Fibroblast of peridontal ligament (primary cell): ENCODE results near the gene HPCAL1.

Experiments
- DNase-seq: peaks from one replicate; pipeline ENCODE4 v3.0.0-alpha.2; 2010; ENCODE audit errors: extremely low read depth

The HPCAL1 gene

DNA sequence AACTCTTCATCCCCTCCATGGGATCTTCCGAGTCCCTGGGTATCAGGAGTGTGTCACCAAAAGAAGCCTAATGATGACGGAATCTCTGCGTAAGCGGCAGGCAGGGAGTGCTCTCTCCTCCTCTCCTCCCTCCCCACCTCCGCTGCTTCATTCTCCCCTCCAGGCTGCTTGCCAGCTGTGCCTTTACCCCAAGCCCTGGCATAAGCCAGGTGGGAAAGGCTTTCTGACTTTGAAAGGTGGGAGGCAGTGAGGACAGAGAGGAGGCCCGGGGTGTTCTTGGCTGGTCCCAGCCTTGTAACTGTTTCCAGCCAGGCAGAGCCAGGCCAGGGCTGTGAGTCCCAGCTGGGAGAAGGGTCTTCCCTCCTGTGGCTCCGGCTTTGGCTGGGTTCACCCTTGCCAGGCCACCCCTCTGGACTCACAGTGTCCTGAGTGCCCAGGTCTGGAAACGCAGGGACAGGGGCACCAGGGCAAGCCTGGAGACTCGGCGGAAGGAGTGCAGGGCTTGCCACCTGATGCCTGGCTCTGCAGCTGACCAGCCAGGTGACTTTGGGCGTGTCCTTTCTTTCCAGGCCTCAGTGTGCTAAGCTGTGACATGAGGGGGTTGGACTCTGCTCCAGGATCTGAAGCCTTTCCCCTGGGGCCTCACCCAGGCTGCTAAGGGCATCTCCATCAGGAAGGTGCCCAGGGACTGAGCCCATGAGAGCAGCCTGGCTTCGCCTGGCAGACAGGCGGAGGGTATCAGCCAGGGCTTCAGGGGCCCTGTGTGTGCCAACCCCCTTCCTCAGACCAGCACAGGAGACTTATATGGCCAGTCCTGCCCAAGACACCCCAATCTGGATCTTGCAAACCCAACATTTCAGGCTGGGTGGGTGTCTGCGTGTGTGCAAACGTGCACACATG lies 32.7 kb upstream of the HPCAL1 start:
- no peak for DNase-seq

DNA sequence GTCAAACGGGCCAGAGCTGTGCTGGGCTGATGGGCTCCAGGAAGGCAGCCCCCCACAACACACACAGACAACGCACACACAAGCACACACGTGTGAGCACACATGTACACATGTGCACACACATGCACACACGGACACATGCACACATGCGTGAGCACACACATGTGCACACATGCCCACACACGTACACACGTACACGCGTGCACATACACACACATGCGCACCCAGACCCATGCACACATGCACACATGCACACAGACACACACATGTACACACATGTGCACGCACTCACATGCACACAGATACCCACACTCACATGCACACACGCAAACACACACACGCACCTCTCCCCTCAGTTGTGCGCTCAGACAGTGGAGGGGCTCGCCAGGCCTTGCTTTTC lies 31.2 kb upstream of the HPCAL1 start:
- no peak for DNase-seq

DNA sequence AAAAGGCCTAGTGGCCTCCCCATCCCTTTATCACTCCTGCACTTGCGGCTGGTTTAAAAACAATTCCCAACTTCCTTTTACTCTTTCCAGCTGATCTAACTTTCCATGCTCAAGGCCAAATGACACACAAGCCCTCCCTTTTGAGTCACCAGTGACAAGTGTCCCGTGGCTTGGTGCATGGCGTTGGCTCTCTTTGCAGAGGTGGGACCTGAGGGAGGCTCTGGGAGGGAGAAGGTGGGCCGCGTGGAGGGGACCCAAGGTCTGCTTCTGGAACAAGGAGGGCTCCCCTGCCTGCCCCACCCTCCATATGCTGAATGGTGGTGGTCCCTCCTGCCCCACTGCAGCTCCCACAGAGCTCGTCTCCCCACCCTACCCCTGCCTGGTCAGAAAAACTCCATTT lies 30.8 kb upstream of the HPCAL1 start:
- no peak for DNase-seq

DNA sequence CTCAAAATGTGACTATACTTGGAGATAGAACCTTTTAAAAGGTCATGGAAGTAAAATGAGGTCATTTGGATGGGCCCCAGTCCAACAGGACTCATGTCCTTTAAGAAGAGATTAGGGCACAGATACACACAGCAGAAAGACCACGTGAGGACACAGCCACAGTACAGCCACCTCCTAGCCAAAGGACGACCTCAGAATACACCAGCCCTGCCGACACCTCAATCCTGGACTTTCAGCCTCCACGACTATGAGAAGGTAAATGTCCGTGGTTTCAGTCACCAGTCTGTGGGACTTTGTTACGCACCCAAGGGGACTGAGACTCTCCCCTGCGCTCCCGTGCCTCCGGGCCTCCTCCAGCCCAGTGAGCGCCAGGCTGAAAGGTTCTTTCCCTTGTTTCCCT lies 30.2 kb upstream of the HPCAL1 start:
- no peak for DNase-seq

DNA sequence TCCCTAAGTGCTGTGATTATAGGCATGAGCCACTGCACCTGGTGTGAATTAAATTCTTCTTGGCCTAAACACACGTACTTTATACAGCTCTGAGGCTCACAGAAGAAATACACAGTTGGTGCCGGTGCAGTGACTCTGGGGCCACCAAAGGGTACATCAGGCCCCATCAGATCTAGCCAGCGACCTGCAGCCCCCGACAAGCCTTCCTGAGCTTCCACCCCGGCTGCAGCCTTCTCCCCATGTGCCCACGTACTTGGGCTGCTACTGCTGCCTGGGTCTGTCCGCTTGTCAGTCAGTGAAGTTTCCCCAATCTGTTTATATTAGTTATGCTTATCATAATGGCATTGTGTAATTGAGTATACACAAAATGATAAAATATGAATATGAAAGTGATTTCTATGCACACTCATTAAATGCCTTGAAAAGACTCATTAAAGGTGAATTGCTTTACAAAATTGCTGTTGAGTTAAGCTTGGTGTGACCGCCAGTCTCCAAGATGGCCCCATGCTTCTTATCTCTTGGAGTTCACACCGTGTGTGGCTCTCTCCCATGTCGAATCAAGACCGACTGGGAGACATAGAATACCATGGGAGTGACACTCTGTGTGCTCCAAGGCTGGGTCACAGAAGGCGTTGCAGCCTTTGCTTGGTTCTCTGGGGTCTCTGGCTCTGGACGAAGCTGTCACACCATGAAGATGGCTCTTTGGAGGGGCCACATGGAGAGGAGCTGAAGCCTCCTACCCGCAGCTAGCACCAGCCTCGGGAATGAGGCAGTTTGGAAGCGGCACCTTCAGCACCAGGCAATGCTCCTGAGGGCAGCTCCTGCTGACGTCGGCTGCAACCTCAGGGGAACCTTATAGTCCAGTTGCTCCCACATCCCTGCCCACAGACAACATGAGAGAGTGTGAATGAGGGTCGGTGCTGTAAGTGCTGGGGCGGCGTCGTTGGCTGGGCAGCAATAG lies 29.2 kb upstream of the HPCAL1 start:
- DNase-seq = no peak

DNA sequence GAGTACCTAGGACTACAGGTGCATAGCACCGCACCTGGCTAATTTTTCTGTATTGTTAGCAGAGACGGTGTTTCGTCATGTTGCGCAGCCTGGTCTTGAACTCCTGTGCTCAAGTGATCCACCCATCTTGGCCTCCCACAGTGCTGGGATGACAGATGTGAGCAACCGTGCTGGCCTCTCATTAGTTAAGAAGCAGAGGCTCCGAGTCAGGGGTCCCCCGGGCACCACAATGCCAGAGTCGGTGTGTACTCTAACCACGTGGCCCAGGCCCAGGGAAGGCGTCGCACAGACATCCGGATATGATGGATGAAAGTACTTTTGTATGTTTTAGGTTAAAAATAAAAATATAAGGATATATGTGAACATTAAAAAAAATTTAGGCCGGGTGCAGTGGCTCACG lies 28.3 kb upstream of the HPCAL1 start:
- DNase-seq = no peak

DNA sequence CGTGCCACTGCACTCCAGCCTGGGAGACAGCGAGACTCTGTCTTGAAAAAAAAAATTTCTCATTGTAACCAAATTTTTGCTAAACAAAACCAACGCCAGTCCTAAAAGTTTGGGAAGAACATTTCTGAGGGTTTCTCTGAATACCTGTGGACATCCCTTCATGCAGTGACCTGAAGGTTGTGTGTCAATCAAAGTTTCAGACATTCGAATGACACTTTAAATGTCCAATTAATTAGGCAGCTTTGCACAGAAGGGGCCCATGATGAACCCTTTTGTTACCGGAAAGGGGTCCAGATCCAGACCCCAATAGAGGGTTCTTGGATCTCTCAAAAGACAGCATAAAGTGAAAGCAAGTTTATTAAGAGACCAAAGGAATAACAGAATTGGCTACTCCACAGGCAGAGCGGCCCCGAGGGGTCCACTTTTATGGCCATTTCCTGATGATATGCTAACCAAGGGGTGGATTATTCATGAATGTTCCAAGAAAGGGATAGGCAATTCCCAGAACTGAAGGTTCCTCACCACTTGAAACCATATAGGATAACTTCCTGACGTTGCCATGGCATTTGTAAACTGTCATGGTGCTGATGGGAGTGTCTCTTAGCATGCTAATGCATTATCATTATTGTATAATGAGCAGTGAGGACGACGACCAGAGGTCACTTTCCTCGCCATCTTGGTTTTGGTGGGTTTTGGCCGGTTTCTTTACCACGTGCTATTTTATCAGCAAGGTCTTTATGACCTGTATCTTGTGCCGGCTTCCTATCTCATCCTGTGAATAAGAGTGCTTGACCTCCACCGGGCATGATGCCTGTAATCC lies 27.5 kb upstream of the HPCAL1 start:
- no peak for DNase-seq

DNA sequence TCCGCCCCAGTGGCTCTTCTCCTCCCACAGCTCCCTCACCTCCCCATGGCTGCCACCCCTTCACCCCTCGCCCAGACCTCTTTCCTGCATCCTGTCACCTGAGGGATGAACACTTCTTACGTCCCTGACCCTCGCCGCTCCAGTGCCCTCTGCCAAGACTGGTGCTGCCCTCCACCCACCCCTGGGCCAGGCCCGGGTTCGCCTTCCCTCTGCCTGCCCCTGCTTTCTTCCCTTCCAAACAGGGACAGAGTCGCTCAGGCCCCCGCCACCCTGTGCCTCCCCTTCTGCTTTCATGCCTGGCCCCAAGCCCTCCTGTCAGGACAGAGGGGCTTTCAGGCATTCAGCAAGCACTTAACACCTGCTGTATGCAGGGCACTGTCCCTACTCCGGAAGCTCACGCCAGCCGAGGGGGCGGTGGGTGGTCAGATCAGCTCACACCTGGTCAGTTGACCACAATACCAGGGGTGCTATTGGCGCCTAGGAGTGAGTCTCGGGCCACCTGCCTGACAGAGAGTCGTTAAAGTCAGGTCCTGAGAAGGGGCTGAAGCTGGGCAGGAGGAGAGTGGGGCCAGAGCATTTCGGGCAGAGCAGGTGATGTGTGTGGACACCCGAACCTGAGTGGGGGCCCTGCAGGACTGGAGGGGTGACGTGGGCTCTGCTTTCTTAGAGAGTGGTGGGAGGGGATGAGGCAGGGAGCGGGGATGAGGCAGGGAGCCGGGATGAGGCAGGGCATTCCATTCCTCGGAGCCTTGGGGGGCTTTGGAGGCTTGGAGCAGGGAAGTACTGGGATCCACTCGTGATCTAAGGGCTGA lies 26.0 kb upstream of the HPCAL1 start:
- DNase-seq = no peak

DNA sequence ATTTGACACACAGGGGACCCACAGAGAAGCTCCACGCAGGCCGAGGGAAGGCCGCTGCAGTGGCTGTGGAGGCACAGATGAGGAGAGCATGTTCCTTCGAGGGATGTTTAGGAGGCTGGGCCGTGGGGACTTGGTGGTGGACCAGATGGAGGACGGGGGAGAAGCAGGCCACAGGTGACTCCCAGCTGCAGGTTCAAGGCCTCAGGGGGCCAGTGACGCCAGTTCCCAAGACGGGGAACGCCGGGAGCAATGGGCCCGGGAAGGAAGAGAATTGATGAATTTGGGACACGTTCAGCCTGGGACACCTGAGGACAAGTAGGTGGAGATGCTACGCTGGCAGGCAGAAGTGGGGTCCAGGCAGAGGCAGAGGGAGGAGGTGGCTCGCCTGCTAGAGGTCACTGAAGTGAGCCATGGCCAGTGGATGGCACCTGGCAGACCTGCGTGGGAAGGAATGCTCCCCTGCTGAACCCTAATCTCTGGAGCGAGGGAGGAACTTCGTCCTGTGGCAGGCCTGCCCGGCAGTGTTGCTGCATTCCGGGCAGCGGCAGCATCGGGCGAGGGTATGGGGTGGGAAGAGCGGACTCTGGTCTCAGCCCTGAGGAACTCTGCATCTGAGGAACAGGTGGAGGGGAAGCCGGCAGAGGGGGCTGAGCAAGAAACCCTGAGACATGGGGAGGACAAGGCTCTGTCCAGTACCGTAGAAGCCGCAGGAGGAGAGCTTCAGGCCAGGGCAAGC lies 25.2 kb upstream of the HPCAL1 start:
- DNase-seq = no peak

DNA sequence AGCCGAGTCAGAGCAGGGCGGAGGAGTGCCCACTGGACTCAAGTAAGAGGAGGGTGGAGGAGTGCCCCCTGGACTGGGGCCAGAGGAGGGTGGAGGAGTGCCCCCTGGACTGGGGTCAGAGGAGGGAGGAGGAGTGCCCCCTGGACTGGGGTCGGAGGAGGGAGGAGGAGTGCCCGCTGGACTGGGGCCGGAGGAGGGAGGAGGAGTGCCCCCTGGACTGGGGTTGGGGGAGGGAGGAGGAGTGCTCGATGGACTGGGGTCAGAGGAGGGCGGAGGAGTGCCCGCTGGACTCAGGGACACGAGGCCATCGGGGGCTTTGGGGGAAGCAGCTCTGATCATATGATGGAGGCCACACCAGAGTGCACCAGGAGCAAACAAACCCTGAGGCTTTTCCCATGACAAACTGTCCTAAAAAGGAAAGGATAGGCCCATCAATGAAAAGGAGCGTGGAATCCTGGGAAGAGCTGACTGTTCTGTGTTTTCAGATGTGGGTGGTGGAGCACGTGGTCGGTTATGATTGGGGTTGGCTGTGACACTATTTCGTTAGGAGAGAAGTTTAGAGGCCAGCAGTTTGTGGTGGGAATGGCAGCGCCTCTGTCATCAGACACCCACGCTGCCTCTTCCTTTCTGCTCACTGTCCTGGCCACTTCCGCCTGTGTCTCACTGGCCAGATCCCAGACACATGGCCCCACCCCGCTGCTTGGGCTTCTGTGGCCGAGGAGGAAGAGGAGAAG lies 24.5 kb upstream of the HPCAL1 start:
- DNase-seq = peak; percentile 57

DNA sequence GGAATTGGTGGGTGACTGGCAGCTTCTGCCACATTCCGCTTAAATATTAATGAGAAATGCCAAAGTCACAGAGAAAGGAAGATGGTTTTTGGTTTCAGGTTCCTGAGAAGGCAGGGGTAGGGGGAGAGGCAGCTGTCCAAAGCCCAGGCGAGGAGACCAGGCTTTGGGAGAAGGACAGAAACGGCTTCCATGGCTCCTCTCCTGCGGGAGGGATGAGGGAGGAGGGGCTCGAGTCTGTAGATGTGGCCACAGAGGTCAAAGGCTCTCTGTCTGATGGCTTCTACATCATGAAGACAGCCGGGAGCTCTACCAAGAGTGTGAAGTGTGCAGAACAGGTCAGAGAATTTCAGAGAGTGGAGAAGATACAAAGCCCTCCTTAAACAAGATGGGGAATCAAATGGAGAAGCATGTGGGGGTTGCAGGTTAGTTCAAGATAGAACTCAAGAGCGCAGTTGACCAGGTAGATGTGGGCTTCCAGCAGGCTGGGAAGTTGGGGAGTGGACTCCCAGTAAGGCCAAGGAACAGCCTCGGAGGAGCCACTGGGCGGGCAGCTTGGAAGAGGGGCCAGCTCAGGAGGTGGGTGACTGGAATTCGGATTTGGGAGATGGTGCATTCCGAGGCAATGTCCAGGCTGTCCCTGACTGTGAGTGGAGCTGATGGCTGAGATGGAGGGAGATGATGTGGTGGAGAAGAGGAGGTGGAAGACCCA lies 23.8 kb upstream of the HPCAL1 start:
- no peak for DNase-seq

DNA sequence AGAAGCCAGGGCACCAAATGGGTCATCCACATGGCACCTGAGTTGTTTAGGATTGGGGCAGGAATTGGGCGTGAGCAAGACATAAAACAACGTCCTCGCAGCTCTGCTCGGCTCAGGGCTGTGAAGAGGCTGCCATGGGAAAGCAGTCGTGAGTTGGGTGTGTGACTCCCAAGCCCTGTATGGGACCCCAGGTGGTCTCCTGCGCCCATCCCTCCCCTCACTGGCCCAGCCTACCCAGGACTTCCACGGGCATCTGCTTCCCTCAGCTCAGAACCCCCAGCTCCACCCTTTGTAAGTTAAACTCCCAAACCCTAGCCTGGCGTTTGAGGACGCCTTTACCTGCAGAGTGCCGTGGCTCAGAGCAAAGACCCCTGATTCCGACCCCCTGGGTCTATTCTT lies 23.2 kb upstream of the HPCAL1 start:
- DNase-seq = no peak

DNA sequence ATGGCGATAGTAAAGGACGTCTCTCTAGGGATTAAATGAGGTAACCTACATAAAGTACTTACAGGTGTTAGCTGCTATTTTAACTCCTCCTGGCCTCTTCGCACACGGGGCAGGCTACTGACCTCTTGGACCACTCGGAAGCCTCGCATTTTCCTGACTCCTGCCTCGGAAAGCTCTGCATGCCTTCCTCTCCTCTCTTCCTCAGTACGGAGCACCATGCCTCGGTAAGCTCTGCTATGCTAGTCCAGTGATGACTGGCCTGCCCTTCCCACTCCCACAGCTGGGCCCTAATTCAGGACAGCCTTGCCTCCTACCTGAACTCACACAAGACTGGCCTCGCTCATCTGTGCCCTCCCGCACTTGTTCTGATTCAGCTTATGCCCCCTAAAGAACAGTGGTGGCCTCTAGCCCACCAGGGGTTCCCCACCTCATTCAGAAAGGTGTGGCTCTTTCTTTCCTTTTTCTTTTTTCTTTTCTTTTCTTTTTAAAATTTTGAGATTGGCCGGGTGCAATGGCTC lies 22.7 kb upstream of the HPCAL1 start:
- no peak for DNase-seq

DNA sequence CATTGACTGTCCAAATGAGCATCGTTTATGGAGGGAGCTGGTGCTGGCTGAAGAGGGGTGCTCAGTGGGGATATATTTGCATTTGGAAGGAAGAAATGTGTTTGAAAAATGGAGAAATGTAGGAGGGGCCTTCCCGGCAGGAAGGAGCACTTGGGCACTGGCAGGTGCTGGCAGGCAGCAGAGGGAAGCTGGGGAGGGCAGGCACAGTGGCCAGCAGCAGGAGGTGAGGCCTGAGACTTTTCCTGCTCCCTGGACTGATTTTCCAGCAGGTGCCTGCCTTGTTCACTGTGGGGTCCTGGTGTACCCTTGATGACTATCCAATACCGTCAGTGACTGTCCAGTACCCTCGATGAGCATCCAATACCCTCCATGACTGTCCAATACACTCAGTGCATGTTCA lies 20.8 kb upstream of the HPCAL1 start:
- DNase-seq = no peak

DNA sequence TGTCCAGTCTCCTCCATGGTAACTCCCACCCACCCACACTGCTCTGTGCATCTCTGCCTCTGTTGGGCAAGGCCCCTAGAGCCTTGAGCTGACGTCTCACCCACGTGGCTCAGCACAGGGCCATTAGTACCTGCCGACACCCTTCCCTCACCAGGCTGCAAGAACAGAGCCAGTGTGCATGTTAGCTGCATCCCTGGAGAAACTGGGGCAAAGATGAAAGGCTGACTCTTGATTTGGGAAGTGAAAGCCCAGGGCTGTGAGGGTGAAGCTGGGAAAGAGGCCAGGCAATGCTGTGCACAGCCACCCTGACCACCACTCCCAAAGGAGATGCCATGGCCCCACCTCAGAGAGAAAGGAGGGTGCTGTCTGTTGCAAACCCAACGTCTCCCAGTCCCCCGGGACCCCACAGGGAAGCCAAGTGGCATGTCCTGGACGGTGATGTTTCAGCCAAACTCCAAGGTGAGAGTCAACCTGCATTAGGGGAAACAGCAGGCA lies 20.0 kb upstream of the HPCAL1 start:
- DNase-seq = no peak

DNA sequence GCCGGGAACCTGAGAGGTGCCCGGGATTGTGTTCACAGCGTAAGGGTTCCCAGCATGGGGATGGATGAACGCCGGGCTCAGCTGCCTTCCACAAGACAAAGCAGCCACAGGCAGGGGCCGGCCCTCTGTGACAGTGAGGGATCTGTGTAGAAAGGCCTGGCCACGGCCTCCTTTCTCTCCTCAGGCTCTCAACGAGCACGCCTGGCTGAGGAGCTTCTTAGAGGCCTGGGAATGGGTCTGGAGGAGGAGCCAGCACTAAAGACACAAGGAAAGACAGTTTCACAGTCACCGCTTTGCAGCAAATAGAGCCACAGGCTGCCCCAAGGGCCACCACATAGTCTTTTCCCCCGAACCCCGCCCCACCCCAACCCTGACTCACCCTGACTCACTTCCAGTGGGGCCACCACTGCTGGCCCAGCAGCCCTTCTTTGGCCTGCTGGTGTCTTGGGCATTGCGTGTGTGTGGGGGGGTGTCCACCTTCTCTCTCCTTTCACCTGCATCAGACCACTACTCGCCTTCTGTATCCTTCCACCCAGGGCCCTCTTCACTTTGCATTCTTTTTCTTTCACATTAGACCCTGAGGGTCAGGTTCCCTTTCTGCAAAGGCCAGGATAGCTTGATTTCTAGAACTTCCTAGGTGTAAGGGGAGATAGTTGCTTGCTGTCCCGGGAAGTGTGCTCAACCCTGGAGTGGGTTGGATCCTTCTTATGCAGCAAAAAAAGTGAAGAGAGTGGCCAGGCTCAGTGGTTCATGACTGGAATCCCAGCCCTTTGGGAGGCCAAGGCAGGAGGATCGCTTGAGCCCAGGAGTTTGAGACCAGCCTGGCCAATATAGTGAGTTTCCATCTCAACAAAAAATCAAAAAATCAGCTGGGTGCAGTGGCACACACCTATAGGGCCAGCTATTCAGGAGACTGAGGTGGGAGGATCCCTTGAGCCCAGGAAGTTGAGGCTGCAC lies 19.3 kb upstream of the HPCAL1 start:
- peak; percentile 59 for DNase-seq

DNA sequence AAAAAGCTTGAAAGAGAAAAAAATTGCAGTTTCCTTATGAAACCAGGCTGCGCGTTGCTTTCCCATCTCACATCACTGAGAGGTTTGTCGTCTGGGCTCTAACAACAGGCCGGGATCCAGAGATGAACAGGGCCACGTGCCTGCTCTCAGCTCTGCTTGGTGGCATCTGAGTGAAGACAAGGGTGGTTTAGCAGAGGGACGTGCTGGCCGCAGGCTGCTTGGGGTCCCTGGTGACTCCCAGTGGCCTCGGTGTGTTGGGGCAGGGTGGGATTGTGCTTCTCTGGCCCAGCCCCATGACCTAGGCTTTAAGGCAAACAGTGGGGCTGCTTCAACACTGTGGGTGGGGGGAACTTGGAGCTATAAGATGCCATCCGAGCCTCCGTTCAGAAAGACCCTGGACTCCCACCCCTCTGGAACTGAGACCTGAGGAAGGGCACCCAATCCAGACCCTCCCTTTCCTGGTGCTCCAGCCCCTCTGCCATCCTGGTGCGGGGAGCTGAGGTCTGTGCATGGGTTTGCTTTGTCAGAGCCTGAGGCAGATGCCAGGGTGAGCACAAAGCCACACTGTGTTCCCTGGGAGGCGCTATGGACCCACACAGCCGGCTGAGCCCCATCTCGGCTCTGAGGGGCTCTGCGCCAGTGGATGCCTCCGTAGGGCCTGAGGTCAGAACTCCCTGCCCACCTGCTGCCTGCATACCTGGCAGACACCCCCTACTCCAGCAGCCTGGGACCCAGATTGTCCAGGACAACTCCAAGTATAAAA lies 18.4 kb upstream of the HPCAL1 start:
- DNase-seq = no peak
